ENCODE results near the gene SEC14L3. TPM values are rescaled to one million over a fixed set of nuclear protein-coding genes. Genes with fewer than 3 reads are reported as not detected.

Gene SEC14L3
- total and polyA plus RNA-seq, 2 of the 4 experiments (the other 2 are of a cell fraction), result not detected

DNA sequence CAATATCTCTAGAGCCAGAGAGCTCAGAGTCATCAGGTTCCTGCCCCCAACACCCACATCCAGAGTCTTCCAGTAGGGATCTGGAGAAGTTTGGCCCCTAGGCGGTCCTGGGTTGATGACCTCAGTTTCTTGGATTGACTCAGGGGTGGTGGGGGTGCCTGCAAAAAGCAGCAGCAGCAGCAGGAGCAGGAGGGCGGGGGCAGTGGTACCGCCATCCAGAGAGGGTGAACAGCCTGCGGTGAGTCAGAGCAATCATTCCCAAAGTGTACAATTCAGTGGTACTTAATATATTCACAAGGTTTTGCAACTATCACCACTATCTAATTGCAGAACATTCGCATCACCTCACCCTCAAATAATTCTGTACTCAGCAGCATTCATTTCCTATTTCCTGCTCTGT is 9.9 kb upstream of the SEC14L3 start:
- Histone ChIP-seq H3K9me3 (ENCODE audit: control insufficient read depth, insufficient read depth, low read length) (no peaks in the 10 kb centered on the region), H2AK9ac (replicated peaks; ENCODE audit: low read depth, low read length, poor library complexity) (no peak overlapping the region), H2BK5ac (ENCODE audit: low read depth, low read length, poor library complexity, severe bottlenecking) (no peak overlapping the region), H3K4ac (ENCODE audit: low read depth, low read length) (no peak overlapping the region), H2BK120ac (ENCODE audit: low read depth, low read length) (no peak overlapping the region), H3K4me1 (ENCODE audit: control insufficient read depth, insufficient read depth, low read length) (no peaks in the 10 kb centered on the region), H2AK5ac (ENCODE audit: low read depth, low read length) (no peak overlapping the region), H3K4me2 (ENCODE audit: low read depth, low read length) (no peak overlapping the region), H3K23ac (ENCODE audit: low read depth, low read length) (no peak overlapping the region), H3K56ac (ENCODE audit: extremely low read depth, insufficient read depth, low read length) (no peak overlapping the region), H4K20me1 (ENCODE audit: insufficient read depth, low read length) (no peaks in the 10 kb centered on the region), H2BK15ac (ENCODE audit: low read depth, low read length) (no peak overlapping the region), H3K27me3 (ENCODE audit: control insufficient read depth, insufficient read depth, low read length) (peaks cover 24% of the 10 kb centered on the region), H3K9ac (ENCODE audit: low read depth, low read length) (no peak overlapping the region), H3K18ac (ENCODE audit: low read depth, low read length) (no peak overlapping the region), H3K9me1 (ENCODE audit: insufficient read depth, low read length) (no peaks in the 10 kb centered on the region), H2BK20ac (ENCODE audit: low read depth, low read length) (no peak overlapping the region), H4K91ac (ENCODE audit: insufficient read depth, low read depth, low read length) (no peak overlapping the region), H3K36me3 (ENCODE audit: control insufficient read depth, insufficient read depth, low read length) (no peaks in the 10 kb centered on the region), H2AFZ (replicated peaks; ENCODE audit: low read length, poor library complexity) (no peak overlapping the region), H3K4me3 (ENCODE audit: insufficient read depth, low read depth, low read length) (no peak overlapping the region), H4K5ac (ENCODE audit: low read depth, low read length) (no peak overlapping the region), H3K27ac (ENCODE audit: insufficient read depth, low read length) (no peak overlapping the region), H4K8ac (ENCODE audit: low read depth in 2 of 2, low read length in 2 of 2) (no peak overlapping the region), H3K79me1 (ENCODE audit: low read depth in 1 of 2, low read length in 2 of 2) (no peaks in the 10 kb centered on the region), H3K14ac (replicated peaks; ENCODE audit: low read depth, low read length) (no peak overlapping the region)
- BruUV-seq (replicated peaks), result no TSS peak
- DNase-seq (peak; percentile 8), ATAC-seq (ENCODE audit: low read depth) (no peak)
- intact Hi-C loops (cut with micrococcal nuclease) (no loop called here), dilution Hi-C loops (cut with HindIII; ENCODE audit: low sequenced_read_pairs, unreplicated experiment) (no loop called here), in situ Hi-C loops (cut with MboI; ENCODE audit: low sequenced_read_pairs) (loop anchor here (10.0 kb wide), 1 partner anchor 87 kb away; the partner anchor contains the start of gene SEC14L2)
- TF ChIP-seq, protein P1, sequence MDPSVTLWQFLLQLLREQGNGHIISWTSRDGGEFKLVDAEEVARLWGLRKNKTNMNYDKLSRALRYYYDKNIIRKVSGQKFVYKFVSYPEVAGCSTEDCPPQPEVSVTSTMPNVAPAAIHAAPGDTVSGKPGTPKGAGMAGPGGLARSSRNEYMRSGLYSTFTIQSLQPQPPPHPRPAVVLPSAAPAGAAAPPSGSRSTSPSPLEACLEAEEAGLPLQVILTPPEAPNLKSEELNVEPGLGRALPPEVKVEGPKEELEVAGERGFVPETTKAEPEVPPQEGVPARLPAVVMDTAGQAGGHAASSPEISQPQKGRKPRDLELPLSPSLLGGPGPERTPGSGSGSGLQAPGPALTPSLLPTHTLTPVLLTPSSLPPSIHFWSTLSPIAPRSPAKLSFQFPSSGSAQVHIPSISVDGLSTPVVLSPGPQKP (IDR thresholded peaks at IDR 0.05; ENCODE audit: borderline replicate concordance, low read depth, low read length), result no peak
- TF ChIP-seq, protein P2, sequence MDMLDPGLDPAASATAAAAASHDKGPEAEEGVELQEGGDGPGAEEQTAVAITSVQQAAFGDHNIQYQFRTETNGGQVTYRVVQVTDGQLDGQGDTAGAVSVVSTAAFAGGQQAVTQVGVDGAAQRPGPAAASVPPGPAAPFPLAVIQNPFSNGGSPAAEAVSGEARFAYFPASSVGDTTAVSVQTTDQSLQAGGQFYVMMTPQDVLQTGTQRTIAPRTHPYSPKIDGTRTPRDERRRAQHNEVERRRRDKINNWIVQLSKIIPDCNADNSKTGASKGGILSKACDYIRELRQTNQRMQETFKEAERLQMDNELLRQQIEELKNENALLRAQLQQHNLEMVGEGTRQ (IDR thresholded peaks at IDR 0.05; ENCODE audit: low read depth, low read length), result no peak
- TF ChIP-seq RAD21 (IDR thresholded peaks at IDR 0.05; ENCODE audit: low read length), result no peak
- no peak for TF ChIP-seq MAZ (IDR thresholded peaks at IDR 0.05; ENCODE audit: borderline replicate concordance, low read depth, low read length)
- TF ChIP-seq CEBPB (IDR thresholded peaks at IDR 0.05; ENCODE audit: low read depth, low read length), result 0 out of 2 replicates have a peak, but pooled peaks have one; percentile 8
- TF ChIP-seq, protein P3, sequence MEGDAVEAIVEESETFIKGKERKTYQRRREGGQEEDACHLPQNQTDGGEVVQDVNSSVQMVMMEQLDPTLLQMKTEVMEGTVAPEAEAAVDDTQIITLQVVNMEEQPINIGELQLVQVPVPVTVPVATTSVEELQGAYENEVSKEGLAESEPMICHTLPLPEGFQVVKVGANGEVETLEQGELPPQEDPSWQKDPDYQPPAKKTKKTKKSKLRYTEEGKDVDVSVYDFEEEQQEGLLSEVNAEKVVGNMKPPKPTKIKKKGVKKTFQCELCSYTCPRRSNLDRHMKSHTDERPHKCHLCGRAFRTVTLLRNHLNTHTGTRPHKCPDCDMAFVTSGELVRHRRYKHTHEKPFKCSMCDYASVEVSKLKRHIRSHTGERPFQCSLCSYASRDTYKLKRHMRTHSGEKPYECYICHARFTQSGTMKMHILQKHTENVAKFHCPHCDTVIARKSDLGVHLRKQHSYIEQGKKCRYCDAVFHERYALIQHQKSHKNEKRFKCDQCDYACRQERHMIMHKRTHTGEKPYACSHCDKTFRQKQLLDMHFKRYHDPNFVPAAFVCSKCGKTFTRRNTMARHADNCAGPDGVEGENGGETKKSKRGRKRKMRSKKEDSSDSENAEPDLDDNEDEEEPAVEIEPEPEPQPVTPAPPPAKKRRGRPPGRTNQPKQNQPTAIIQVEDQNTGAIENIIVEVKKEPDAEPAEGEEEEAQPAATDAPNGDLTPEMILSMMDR (conservative IDR thresholded peaks at IDR 0.05; ENCODE audit: low read depth, low read length), result no peak
- TF ChIP-seq CHD1 (IDR thresholded peaks at IDR 0.05; ENCODE audit: low read depth, low read length), result no peak
- CTCF ChIA-PET, result no interaction called here
- 61% methylated on average over 2 of the region's 5 CpGs; no CpG with 5 or more reads in 1 of the 2 experiments for WGBS, 2 experiments (ENCODE audit: extremely low coverage in 2 of 2, insufficient read length in 1 of 2)
- POLR2A ChIA-PET (ENCODE audit: unreplicated experiment), result no interaction called here
